Trophoblast cell (in vitro differentiated cells and primary cell): ENCODE results near the gene CCDC110.

Experiments used
- DNase-seq, 2 donors: peaks; one replicate each; pipeline ENCODE4 v3.0.0-alpha.2; 2016
- H2AFZ ChIP-seq: 2 replicates; pipeline ENCODE4 v1.6.1; 2013; ENCODE audit warnings: low read length, moderate library complexity, mild to moderate bottlenecking; ENCODE audit not compliant: insufficient read depth, poor library complexity
- H2AK5ac ChIP-seq: 2 replicates; pipeline ENCODE4 v1.6.1; 2013; ENCODE audit warnings: mild to moderate bottlenecking, low read length
- H2BK120ac ChIP-seq: 2 replicates; pipeline ENCODE4 v1.6.1; 2013; ENCODE audit warnings: low read length, mild to moderate bottlenecking, moderate library complexity; ENCODE audit not compliant: insufficient read depth, poor library complexity
- H2BK12ac ChIP-seq: 2 replicates; pipeline ENCODE4 v1.6.1; 2013; ENCODE audit warnings: mild to moderate bottlenecking, low read length, moderate library complexity
- H2BK5ac ChIP-seq: 2 replicates; pipeline ENCODE4 v1.6.1; 2013; ENCODE audit warnings: low read length, low read depth, moderate library complexity, mild to moderate bottlenecking; ENCODE audit not compliant: poor library complexity
- H3K14ac ChIP-seq: 2 replicates; pipeline ENCODE4 v1.6.1; 2013; ENCODE audit warnings: mild to moderate bottlenecking, low read length
- H3K18ac ChIP-seq: 2 replicates; pipeline ENCODE4 v1.6.1; 2013; ENCODE audit warnings: mild to moderate bottlenecking, low read length
- H3K23ac ChIP-seq: 2 replicates; pipeline ENCODE4 v1.6.1; 2013; ENCODE audit warnings: low read length
- H3K27ac ChIP-seq: 2 replicates; pipeline ENCODE4 v1.5.1; 2013; ENCODE audit warnings: low read depth, mild to moderate bottlenecking, inconsistent platforms, low read length, moderate library complexity
- H3K27me3 ChIP-seq: 2 replicates; pipeline ENCODE4 v1.6.1; 2013; ENCODE audit warnings: inconsistent platforms, mild to moderate bottlenecking, low read length, moderate library complexity; ENCODE audit not compliant: insufficient read depth
- H3K36me3 ChIP-seq, 2 experiments: 1 replicate in 1 of 2; 2 replicates in 1 of 2; pipeline ENCODE4 v1.6.1; 2013; ENCODE audit warnings: low read length in 2 of 2, mild to moderate bottlenecking in 2 of 2, moderate library complexity in 1 of 2; ENCODE audit not compliant: insufficient read depth in 2 of 2, control insufficient read depth in 1 of 2
- H3K4ac ChIP-seq: 2 replicates; pipeline ENCODE4 v1.6.1; 2013; ENCODE audit warnings: low read depth, mild to moderate bottlenecking, low read length, moderate library complexity
- H3K4me1 ChIP-seq, 2 experiments: 1 replicate in 1 of 2; 2 replicates in 1 of 2; pipeline ENCODE4 v1.6.1; 2013; ENCODE audit warnings: low read length in 2 of 2, mild to moderate bottlenecking in 2 of 2, moderate library complexity in 1 of 2; ENCODE audit not compliant: insufficient read depth in 2 of 2, control insufficient read depth in 1 of 2
- H3K4me2 ChIP-seq: 2 replicates; pipeline ENCODE4 v1.6.1; 2013; ENCODE audit warnings: inconsistent platforms, mild to moderate bottlenecking, low read length, moderate library complexity
- H3K4me3 ChIP-seq: 2 replicates; pipeline ENCODE4 v1.5.1; 2013; ENCODE audit warnings: mild to moderate bottlenecking, low read depth, low read length, inconsistent platforms
- H3K79me1 ChIP-seq: one replicate; pipeline ENCODE4 v1.6.1; 2013; ENCODE audit warnings: low read length
- H3K79me2 ChIP-seq: 2 replicates; pipeline ENCODE4 v1.6.1; 2013; ENCODE audit warnings: low read length, mild to moderate bottlenecking; ENCODE audit not compliant: control insufficient read depth, insufficient read depth, poor library complexity
- H3K9ac ChIP-seq: 2 replicates; pipeline ENCODE4 v1.6.1; 2013; ENCODE audit warnings: mild to moderate bottlenecking, low read length
- H3K9me3 ChIP-seq: 2 replicates; pipeline ENCODE4 v1.6.1; 2013; ENCODE audit warnings: low read depth, mild to moderate bottlenecking, control low read depth, inconsistent platforms, low read length; ENCODE audit not compliant: insufficient read depth
- H4K12ac ChIP-seq: 2 replicates; pipeline ENCODE4 v1.6.1; 2013; ENCODE audit warnings: low read depth, mild to moderate bottlenecking, low read length, moderate library complexity
- H4K8ac ChIP-seq: 2 replicates; pipeline ENCODE4 v1.6.1; 2013; ENCODE audit warnings: low read depth, mild to moderate bottlenecking, low read length, moderate library complexity
- H4K91ac ChIP-seq: one replicate; pipeline ENCODE4 v1.6.1; 2013; ENCODE audit warnings: low read depth, mild to moderate bottlenecking, low read length, moderate library complexity
- whole genome bisulfite sequencing: extraction: QIAGEN DNeasy Blood & Tissue Kit; methylation state at CpG from one replicate; pipeline ENCODE4 v1.1.7; 2013; ENCODE audit warnings: missing lambda C conversion rate; ENCODE audit not compliant: insufficient read length, insufficient coverage; ENCODE audit errors: extremely low coverage; 5-methylcytosine and 5-hydroxymethylcytosine counted together

The CCDC110 gene

GRCh38 chr4:185468999-185469398 lies 2.5 kb downstream of the CCDC110 start:
- no peak overlapping the region for H2BK12ac ChIP-seq
- no peaks in the 10 kb centered on the region for H3K79me1 ChIP-seq
- H2BK5ac ChIP-seq = no peak overlapping the region
- H2BK120ac ChIP-seq = no peak overlapping the region
- H3K79me2 ChIP-seq = peaks cover 4% of the 10 kb centered on the region
- no peak for DNase-seq
- H4K12ac ChIP-seq = no peak overlapping the region
- no peak overlapping the region for H3K9ac ChIP-seq
- WGBS = no CpG with 5 or more reads among the region's 2 CpGs
- peaks cover 3% of the 10 kb centered on the region for H3K27me3 ChIP-seq
- no peak overlapping the region for H3K4ac ChIP-seq
- H4K91ac ChIP-seq = no peak overlapping the region
- H3K18ac ChIP-seq = no peak overlapping the region
- H3K27ac ChIP-seq = no peak overlapping the region
- H3K4me1 ChIP-seq = peaks cover 3 to 4% of the 10 kb centered on the region in 2 experiments
- H3K9me3 ChIP-seq = no peaks in the 10 kb centered on the region
- no peak overlapping the region for H2AK5ac ChIP-seq
- H3K4me3 ChIP-seq = no peak overlapping the region
- H4K8ac ChIP-seq = no peak overlapping the region
- no peak overlapping the region for H2AFZ ChIP-seq
- no peak overlapping the region for H3K23ac ChIP-seq
- no peak overlapping the region for H3K4me2 ChIP-seq
- no peaks in the 10 kb centered on the region for H3K36me3 ChIP-seq
- no peak overlapping the region for H3K14ac ChIP-seq

GRCh38 chr4:185467991-185468390 lies 3.5 kb downstream of the CCDC110 start:
- Histone ChIP-seq H3K4me3 (no peak overlapping the region), H4K8ac (no peak overlapping the region), H3K79me1 (no peaks in the 10 kb centered on the region), H2BK5ac (no peak overlapping the region), H2BK120ac (no peak overlapping the region), H3K9me3 (no peaks in the 10 kb centered on the region), H3K4me2 (no peak overlapping the region), H3K27ac (no peak overlapping the region), H3K23ac (no peak overlapping the region), H3K4ac (no peak overlapping the region), H4K91ac (no peak overlapping the region), H4K12ac (no peak overlapping the region), H3K18ac (no peak overlapping the region), H3K9ac (no peak overlapping the region), H2AK5ac (no peak overlapping the region), H2AFZ (no peak overlapping the region), H3K79me2 (peaks cover 4% of the 10 kb centered on the region), H3K4me1 (peaks cover 3 to 4% of the 10 kb centered on the region in 2 experiments), H3K36me3 (no peaks in the 10 kb centered on the region), H3K27me3 (peaks cover 3% of the 10 kb centered on the region), H2BK12ac (no peak overlapping the region), H3K14ac (no peak overlapping the region)
- no peak for DNase-seq
- WGBS = no CpG with 5 or more reads among the region's 8 CpGs

- DNase-seq = no peak
- no peak overlapping the region for H3K9ac ChIP-seq
- H2BK5ac ChIP-seq = no peak overlapping the region
- no peak overlapping the region for H3K18ac ChIP-seq
- H3K4me1 ChIP-seq = peaks cover 3 to 4% of the 10 kb centered on the region in 2 experiments
- no peak overlapping the region for H3K23ac ChIP-seq
- H3K36me3 ChIP-seq = no peaks in the 10 kb centered on the region
- no peaks in the 10 kb centered on the region for H3K79me1 ChIP-seq
- no peaks in the 10 kb centered on the region for H3K9me3 ChIP-seq
- H2BK120ac ChIP-seq = no peak overlapping the region
- H4K12ac ChIP-seq = no peak overlapping the region
- H3K27ac ChIP-seq = no peak overlapping the region
- no CpG with 5 or more reads among the region's 4 CpGs for WGBS
- no peak overlapping the region for H4K8ac ChIP-seq
- no peak overlapping the region for H2AFZ ChIP-seq
- H3K4me3 ChIP-seq = no peak overlapping the region
- H3K4ac ChIP-seq = no peak overlapping the region
- H3K4me2 ChIP-seq = no peak overlapping the region
- H3K79me2 ChIP-seq = peaks cover 4% of the 10 kb centered on the region
- no peak overlapping the region for H4K91ac ChIP-seq
- H2AK5ac ChIP-seq = no peak overlapping the region
- H3K14ac ChIP-seq = no peak overlapping the region
- H2BK12ac ChIP-seq = no peak overlapping the region
- H3K27me3 ChIP-seq = peaks cover 3% of the 10 kb centered on the region
Observed at GRCh38 chr4:185467101-185467500, 4.4 kb downstream of the CCDC110 start.

GRCh38 chr4:185465707-185466106 lies 5.8 kb downstream of the CCDC110 start:
- H4K8ac ChIP-seq = no peak overlapping the region
- no CpG with 5 or more reads among the region's 3 CpGs for WGBS
- H2BK12ac ChIP-seq = no peak overlapping the region

More at GRCh38 chr4:185465707-185466106, 5.8 kb downstream of the CCDC110 start:
- no peaks in the 10 kb centered on the region for H3K79me1 ChIP-seq
- peaks cover 3% of the 10 kb centered on the region in 2 experiments for H3K4me1 ChIP-seq
- no peak overlapping the region for H2AFZ ChIP-seq
- no peaks in the 10 kb centered on the region for H3K79me2 ChIP-seq
- no peak overlapping the region for H2BK5ac ChIP-seq
- no peak overlapping the region for H3K4ac ChIP-seq
- H3K9me3 ChIP-seq = no peaks in the 10 kb centered on the region
- DNase-seq = no peak
- H3K27ac ChIP-seq = no peak overlapping the region
- H3K4me2 ChIP-seq = no peak overlapping the region
- H2BK120ac ChIP-seq = no peak overlapping the region
- no peak overlapping the region for H4K91ac ChIP-seq
- no peak overlapping the region for H3K14ac ChIP-seq
- H3K23ac ChIP-seq = no peak overlapping the region
- H3K36me3 ChIP-seq = no peaks in the 10 kb centered on the region
- no peak overlapping the region for H3K18ac ChIP-seq
- H3K9ac ChIP-seq = no peak overlapping the region
- no peak overlapping the region for H2AK5ac ChIP-seq
- H3K27me3 ChIP-seq = peaks cover 3% of the 10 kb centered on the region
- no peak overlapping the region for H3K4me3 ChIP-seq
- H4K12ac ChIP-seq = no peak overlapping the region
